ENCODE measurements around the gene YWHAG.

DNA sequence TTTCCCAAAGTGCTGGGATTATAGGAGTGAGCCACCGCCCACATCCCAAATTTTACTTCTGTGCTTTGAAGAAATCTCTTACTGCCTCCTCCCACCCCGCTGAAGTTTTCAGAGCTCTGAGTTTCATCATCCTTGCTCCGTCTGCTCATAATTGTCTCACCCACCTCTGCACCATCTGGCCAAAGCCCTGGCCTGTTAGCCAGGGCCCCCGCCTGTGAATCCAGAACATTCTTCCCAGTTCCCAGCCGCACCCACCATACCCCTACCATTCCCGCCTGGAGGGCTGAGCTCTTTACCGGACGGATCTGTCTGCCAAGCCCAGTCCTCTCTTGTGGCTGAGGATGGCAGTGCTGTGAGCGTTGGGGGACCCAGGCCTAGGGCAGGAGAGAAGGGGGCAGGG, 36.2 kb upstream of the YWHAG start:
- TF ChIP-seq POLR2A (IDR thresholded peaks at IDR 0.05), result no peak
- no peak for TF ChIP-seq CTCF (IDR thresholded peaks at IDR 0.05)
